ENCODE measurements around the gene CTNNA3.

CTNNA3 gene

GRCh38 chr10:66218981-66219587 lies 1476.9 kb downstream of the CTNNA3 start:
- in situ Hi-C loops (cut with MboI; ENCODE audit: low pct_unique_long_range_greater_than_20kb, low sequenced_read_pairs): no loop called here
- DNase-seq: no peak

- in situ Hi-C loops (cut with MboI; ENCODE audit: low pct_unique_long_range_greater_than_20kb, low sequenced_read_pairs): no loop called here
- no peak for DNase-seq
Measured at GRCh38 chr10:66218289-66218688, 1477.7 kb downstream of the CTNNA3 start.

- in situ Hi-C loops (cut with MboI; ENCODE audit: low pct_unique_long_range_greater_than_20kb, low sequenced_read_pairs): no loop called here
- DNase-seq: no peak
Measured at GRCh38 chr10:66215920-66216319, 1480.1 kb downstream of the CTNNA3 start.

- in situ Hi-C loops (cut with MboI; ENCODE audit: low pct_unique_long_range_greater_than_20kb, low sequenced_read_pairs): no loop called here
- DNase-seq: peak; percentile 3
Measured at GRCh38 chr10:66214721-66215404, 1481.1 kb downstream of the CTNNA3 start.

GRCh38 chr10:66209025-66209424 lies 1487.0 kb downstream of the CTNNA3 start:
- in situ Hi-C loops (cut with MboI; ENCODE audit: low pct_unique_long_range_greater_than_20kb, low sequenced_read_pairs): no loop called here
- no peak for DNase-seq

GRCh38 chr10:66204838-66205237 lies 1491.2 kb downstream of the CTNNA3 start:
- DNase-seq: no peak
- in situ Hi-C loops (cut with MboI; ENCODE audit: low pct_unique_long_range_greater_than_20kb, low sequenced_read_pairs): no loop called here

- DNase-seq: no peak
- in situ Hi-C loops (cut with MboI; ENCODE audit: low pct_unique_long_range_greater_than_20kb, low sequenced_read_pairs): no loop called here
Measured at GRCh38 chr10:66202101-66202500, 1493.9 kb downstream of the CTNNA3 start.

- no peak for DNase-seq
- in situ Hi-C loops (cut with MboI; ENCODE audit: low pct_unique_long_range_greater_than_20kb, low sequenced_read_pairs): no loop called here
Measured at GRCh38 chr10:66192162-66192831, 1503.7 kb downstream of the CTNNA3 start.

- no peak for DNase-seq
- in situ Hi-C loops (cut with MboI; ENCODE audit: low pct_unique_long_range_greater_than_20kb, low sequenced_read_pairs): no loop called here
Measured at GRCh38 chr10:66190413-66190812, 1505.6 kb downstream of the CTNNA3 start.

- in situ Hi-C loops (cut with MboI; ENCODE audit: low pct_unique_long_range_greater_than_20kb, low sequenced_read_pairs): no loop called here
- DNase-seq: no peak
Measured at GRCh38 chr10:66189271-66189670, 1506.7 kb downstream of the CTNNA3 start.

GRCh38 chr10:66187053-66187733 lies 1508.8 kb downstream of the CTNNA3 start:
- DNase-seq: no peak
- in situ Hi-C loops (cut with MboI; ENCODE audit: low pct_unique_long_range_greater_than_20kb, low sequenced_read_pairs): no loop called here

GRCh38 chr10:66183028-66183427 lies 1513.0 kb downstream of the CTNNA3 start:
- no peak for DNase-seq
- in situ Hi-C loops (cut with MboI; ENCODE audit: low pct_unique_long_range_greater_than_20kb, low sequenced_read_pairs): no loop called here

- DNase-seq: peak; percentile 58
Measured at GRCh38 chr10:66180581-66181318, 1515.2 kb downstream of the CTNNA3 start.

GRCh38 chr10:66180021-66180420 lies 1516.0 kb downstream of the CTNNA3 start:
- DNase-seq: no peak
- in situ Hi-C loops (cut with MboI; ENCODE audit: low pct_unique_long_range_greater_than_20kb, low sequenced_read_pairs): no loop called here

More at GRCh38 chr10:66180581-66181318, 1515.2 kb downstream of the CTNNA3 start:
- in situ Hi-C loops (cut with MboI; ENCODE audit: low pct_unique_long_range_greater_than_20kb, low sequenced_read_pairs): no loop called here

- no peak for DNase-seq
- in situ Hi-C loops (cut with MboI; ENCODE audit: low pct_unique_long_range_greater_than_20kb, low sequenced_read_pairs): no loop called here
Measured at GRCh38 chr10:66176772-66177171, 1519.2 kb downstream of the CTNNA3 start.

- in situ Hi-C loops (cut with MboI; ENCODE audit: low pct_unique_long_range_greater_than_20kb, low sequenced_read_pairs): no loop called here
- DNase-seq: no peak
Measured at GRCh38 chr10:66167816-66168215, 1528.2 kb downstream of the CTNNA3 start.

GRCh38 chr10:66162560-66163143 lies 1533.3 kb downstream of the CTNNA3 start:
- in situ Hi-C loops (cut with MboI; ENCODE audit: low pct_unique_long_range_greater_than_20kb, low sequenced_read_pairs): no loop called here
- DNase-seq: no peak

- DNase-seq: no peak
- in situ Hi-C loops (cut with MboI; ENCODE audit: low pct_unique_long_range_greater_than_20kb, low sequenced_read_pairs): no loop called here
Measured at GRCh38 chr10:66151346-66151745, 1544.6 kb downstream of the CTNNA3 start.

GRCh38 chr10:66148312-66148711 lies 1547.7 kb downstream of the CTNNA3 start:
- no peak for DNase-seq
- in situ Hi-C loops (cut with MboI; ENCODE audit: low pct_unique_long_range_greater_than_20kb, low sequenced_read_pairs): no loop called here

All from KBM-7 (cell line).